ENCODE measurements around the gene RNFT2. TPM values are rescaled to one million over a fixed set of nuclear protein-coding genes. Genes with fewer than 3 reads are reported as not detected.
A peak's percentile ranks its signal among the peaks of the same experiment; 100 is the strongest.

RNFT2 gene
- total RNA-seq, 3 donors from 2014 or later, result under 0.01 to 1.9 (median 1.6) TPM

GRCh38 chr12:116697305-116697704 lies 40.8 kb upstream of the RNFT2 start:
- DNase-seq (ENCODE audit: low spot score in 2 of 2), result no peak
- peak overlapping the region; percentile 18 to 41 for H3K27ac ChIP-seq
- intact Hi-C loops (cut with DNase I; ENCODE audit: low total_unique reads), result no loop called here

DNA sequence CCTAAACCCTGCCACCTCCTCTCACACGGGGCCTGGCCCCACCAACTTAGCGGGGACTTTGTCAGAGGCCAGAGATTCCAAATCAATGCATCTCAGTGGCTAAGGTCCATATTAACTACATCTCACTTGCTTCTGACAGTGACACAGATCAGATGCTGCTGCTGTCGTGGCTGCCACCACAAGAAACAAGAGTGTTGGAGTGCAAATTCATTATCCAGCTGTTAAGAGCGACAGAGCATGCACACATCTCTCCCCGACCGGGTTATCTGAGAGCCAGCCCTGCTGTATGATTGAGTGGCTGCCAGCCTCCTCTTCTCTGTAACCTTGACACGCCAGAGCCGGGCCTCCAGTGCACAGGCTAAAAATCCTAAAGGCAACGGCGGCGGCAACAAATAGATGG lies 40.4 kb upstream of the RNFT2 start:
- TF ChIP-seq, protein P1, sequence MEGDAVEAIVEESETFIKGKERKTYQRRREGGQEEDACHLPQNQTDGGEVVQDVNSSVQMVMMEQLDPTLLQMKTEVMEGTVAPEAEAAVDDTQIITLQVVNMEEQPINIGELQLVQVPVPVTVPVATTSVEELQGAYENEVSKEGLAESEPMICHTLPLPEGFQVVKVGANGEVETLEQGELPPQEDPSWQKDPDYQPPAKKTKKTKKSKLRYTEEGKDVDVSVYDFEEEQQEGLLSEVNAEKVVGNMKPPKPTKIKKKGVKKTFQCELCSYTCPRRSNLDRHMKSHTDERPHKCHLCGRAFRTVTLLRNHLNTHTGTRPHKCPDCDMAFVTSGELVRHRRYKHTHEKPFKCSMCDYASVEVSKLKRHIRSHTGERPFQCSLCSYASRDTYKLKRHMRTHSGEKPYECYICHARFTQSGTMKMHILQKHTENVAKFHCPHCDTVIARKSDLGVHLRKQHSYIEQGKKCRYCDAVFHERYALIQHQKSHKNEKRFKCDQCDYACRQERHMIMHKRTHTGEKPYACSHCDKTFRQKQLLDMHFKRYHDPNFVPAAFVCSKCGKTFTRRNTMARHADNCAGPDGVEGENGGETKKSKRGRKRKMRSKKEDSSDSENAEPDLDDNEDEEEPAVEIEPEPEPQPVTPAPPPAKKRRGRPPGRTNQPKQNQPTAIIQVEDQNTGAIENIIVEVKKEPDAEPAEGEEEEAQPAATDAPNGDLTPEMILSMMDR (IDR thresholded peaks at IDR 0.05), result no peak
- TF ChIP-seq POLR2A (IDR thresholded peaks at IDR 0.05) (no peak), POLR2AphosphoS5 (IDR thresholded peaks at IDR 0.05) (no peak)
- DNase-seq (ENCODE audit: low spot score in 2 of 2), result no peak
- Histone ChIP-seq H3K4me3 (no peak overlapping the region), H3K4me1 (no peaks in the 10 kb centered on the region), H3K27ac (peak overlapping the region; percentile 18 to 41), H3K27me3 (no peaks in the 10 kb centered on the region), H3K9me3 (no peaks in the 10 kb centered on the region), H3K36me3 (no peaks in the 10 kb centered on the region)
- intact Hi-C loops (cut with DNase I; ENCODE audit: low total_unique reads), result no loop called here

More at GRCh38 chr12:116697305-116697704, 40.8 kb upstream of the RNFT2 start:
- H3K9me3 ChIP-seq, result no peaks in the 10 kb centered on the region
- H3K4me1 ChIP-seq, result no peaks in the 10 kb centered on the region
- no peaks in the 10 kb centered on the region for H3K36me3 ChIP-seq
- no peaks in the 10 kb centered on the region for H3K27me3 ChIP-seq
- TF ChIP-seq, protein P1 (IDR thresholded peaks at IDR 0.05), result no peak
- no peak for TF ChIP-seq POLR2AphosphoS5 (IDR thresholded peaks at IDR 0.05)
- TF ChIP-seq POLR2A (IDR thresholded peaks at IDR 0.05), result no peak
- no peak overlapping the region for H3K4me3 ChIP-seq

DNA sequence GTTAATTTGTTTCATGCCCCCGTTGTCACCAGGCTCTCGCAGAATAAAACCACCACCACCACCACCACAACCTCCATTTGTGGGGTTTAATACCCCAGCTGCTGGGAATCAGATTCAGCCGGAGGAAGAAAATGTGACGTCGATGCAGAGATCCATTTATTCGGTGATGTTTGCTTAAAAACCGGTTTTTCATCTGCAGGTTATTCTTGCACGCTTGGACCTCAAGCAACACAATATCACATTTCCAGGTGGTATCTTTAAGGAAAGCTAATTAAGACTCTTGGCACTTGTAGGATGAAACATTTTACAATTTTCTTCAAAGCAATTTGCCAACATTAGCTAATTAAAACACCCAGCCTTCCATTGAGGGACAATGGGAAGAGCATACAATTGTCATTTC lies 40.0 kb upstream of the RNFT2 start:
- intact Hi-C loops (cut with DNase I; ENCODE audit: low total_unique reads), result no loop called here
- H3K27ac ChIP-seq, result peak overlapping the region; percentile 18 to 41
- no peaks in the 10 kb centered on the region for H3K9me3 ChIP-seq
- no peaks in the 10 kb centered on the region for H3K36me3 ChIP-seq
- no peaks in the 10 kb centered on the region for H3K27me3 ChIP-seq
- TF ChIP-seq POLR2A (IDR thresholded peaks at IDR 0.05), result no peak
- TF ChIP-seq POLR2AphosphoS5 (IDR thresholded peaks at IDR 0.05), result no peak
- TF ChIP-seq, protein P1 (IDR thresholded peaks at IDR 0.05), result no peak
- no peak overlapping the region for H3K4me3 ChIP-seq
- DNase-seq (ENCODE audit: low spot score in 2 of 2), result no peak
- no peaks in the 10 kb centered on the region for H3K4me1 ChIP-seq

DNA sequence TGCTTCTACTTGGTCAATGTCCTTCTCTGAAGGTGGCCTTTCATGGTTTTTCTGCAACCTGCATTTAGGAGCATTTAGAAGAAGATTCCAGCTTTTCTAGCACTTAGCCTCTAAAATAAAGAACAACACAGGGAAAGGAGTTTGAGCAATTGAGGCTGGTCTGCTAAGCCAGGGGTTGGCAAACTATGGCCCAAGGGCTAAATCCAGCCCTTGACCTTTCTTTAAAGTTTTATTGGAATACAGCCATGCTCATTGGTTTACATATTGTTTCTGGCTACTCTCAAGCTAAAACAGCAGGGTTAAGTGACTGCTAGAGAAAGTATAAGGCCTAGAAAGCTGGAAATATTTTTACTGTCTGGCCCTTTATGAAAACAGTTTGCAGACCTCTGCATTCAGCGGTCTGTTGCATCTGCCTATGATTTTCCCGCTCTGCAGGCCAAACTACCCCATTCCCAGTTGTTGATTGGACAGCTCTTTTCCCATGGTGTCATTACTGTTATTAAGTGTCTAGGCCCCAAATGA lies 39.5 kb upstream of the RNFT2 start:
- H3K9me3 ChIP-seq, result no peaks in the 10 kb centered on the region
- H3K27ac ChIP-seq, result no peak overlapping the region
- no peaks in the 10 kb centered on the region for H3K4me1 ChIP-seq
- no peaks in the 10 kb centered on the region for H3K36me3 ChIP-seq
- DNase-seq (ENCODE audit: low spot score in 2 of 2), result no peak
- no peak overlapping the region for H3K4me3 ChIP-seq
- intact Hi-C loops (cut with DNase I; ENCODE audit: low total_unique reads), result no loop called here
- H3K27me3 ChIP-seq, result no peaks in the 10 kb centered on the region
- TF ChIP-seq, protein P1 (IDR thresholded peaks at IDR 0.05), result no peak
- no peak for TF ChIP-seq POLR2AphosphoS5 (IDR thresholded peaks at IDR 0.05)
- no peak for TF ChIP-seq POLR2A (IDR thresholded peaks at IDR 0.05)

GRCh38 chr12:116700066-116700465 lies 38.0 kb upstream of the RNFT2 start:
- H3K36me3 ChIP-seq, result no peaks in the 10 kb centered on the region
- intact Hi-C loops (cut with DNase I; ENCODE audit: low total_unique reads), result no loop called here
- H3K9me3 ChIP-seq, result no peaks in the 10 kb centered on the region

More at GRCh38 chr12:116700066-116700465, 38.0 kb upstream of the RNFT2 start:
- Histone ChIP-seq H3K4me3 (no peak overlapping the region), H3K4me1 (no peaks in the 10 kb centered on the region), H3K27ac (no peak overlapping the region), H3K27me3 (no peaks in the 10 kb centered on the region)
- no peak for TF ChIP-seq POLR2A (IDR thresholded peaks at IDR 0.05)
- TF ChIP-seq POLR2AphosphoS5 (IDR thresholded peaks at IDR 0.05), result no peak
- TF ChIP-seq, protein P1 (IDR thresholded peaks at IDR 0.05), result no peak
- no peak for DNase-seq (ENCODE audit: low spot score in 2 of 2)

Measured in breast epithelium (tissue), 4 donors.